Transverse colon (tissue), 4 donors: ENCODE results near the gene TOR4A. TPM values are rescaled to one million over a fixed set of nuclear protein-coding genes. Genes with fewer than 3 reads are reported as not detected.

ENCODE experiments used
- DNase-seq: peaks from one replicate; pipeline ENCODE4 v3.0.0-alpha.2; 2019
- H3K27ac ChIP-seq, 4 donors: fragments of 200-600 bp; sonication (generic); 2 replicates each; pipeline ENCODE4 v1.5.1; 2016 to 2018; ENCODE audit warnings: inconsistent platforms in 4 of 4
- H3K27me3 ChIP-seq: fragments of 200-600 bp; sonication (generic); 2 replicates; pipeline ENCODE4 v1.5.1; 2017; ENCODE audit warnings: inconsistent platforms
- H3K36me3 ChIP-seq, 4 donors: fragments of 200-600 bp; sonication (generic); 2 replicates each; pipeline ENCODE4 v1.5.1; 2017 to 2019; ENCODE audit warnings: inconsistent platforms in 4 of 4
- H3K4me1 ChIP-seq, 4 donors: fragments of 200-600 bp; sonication (generic); 2 replicates each; pipeline ENCODE4 v1.5.1; 2017 to 2020; ENCODE audit warnings: inconsistent platforms in 4 of 4
- H3K4me3 ChIP-seq, 4 donors: fragments of 200-600 bp; sonication (generic); 1 replicate in 1 of 4; 2 replicates in 3 of 4; pipeline versions ENCODE4 v1.5.1 to v1.6.1; 2017 to 2019; ENCODE audit warnings: inconsistent platforms in 4 of 4
- H3K9me3 ChIP-seq, 2 donors: fragments of 200-600 bp; sonication (generic); 2 replicates each; pipeline ENCODE4 v1.5.1; 2017 to 2019; ENCODE audit warnings: inconsistent platforms in 2 of 2
- CTCF ChIP-seq, 5 experiments: fragments of 200-600 bp in 3 of 5; fragments of 450-650 bp in 2 of 5; sonication (generic) in 3 of 5; IDR thresholded peaks; 1 replicate in 2 of 5; 2 replicates in 3 of 5; pipeline ENCODE4 v1.5.1; 2016 to 2017; ENCODE audit warnings: antibody characterized with exemption in 5 of 5, inconsistent platforms in 3 of 5, mild to moderate bottlenecking in 2 of 5, moderate library complexity in 1 of 5
- EP300 ChIP-seq: sonication (generic); formaldehyde crosslinking; IDR thresholded peaks from one replicate; pipeline ENCODE4 v1.6.1; 2017; ENCODE audit warnings: antibody characterized with exemption, low read depth
- POLR2A ChIP-seq: fragments of 450-650 bp; IDR thresholded peaks from one replicate; pipeline ENCODE4 v1.6.1; 2016; ENCODE audit warnings: antibody characterized with exemption, mild to moderate bottlenecking, moderate library complexity
- POLR2AphosphoS5 ChIP-seq, 3 donors: sonication (generic); formaldehyde crosslinking; IDR thresholded peaks; one replicate each; pipeline ENCODE4 v1.6.1; 2016; ENCODE audit warnings: antibody characterized with exemption in 3 of 3
- WGBS, 2 donors: methylation state at CpG; one replicate each; pipeline ENCODE4 v1.1.5; 2018; ENCODE audit warnings: low coverage in 1 of 2; 5-methylcytosine and 5-hydroxymethylcytosine counted together
- in situ Hi-C, 4 donors: fragments of 200-750 bp; cut with MboI; loops; one replicate each; pipeline versions ENCODE4 v1.15.0 to v1.15.1; 2017; ENCODE audit warnings: low sequenced_read_pairs in 3 of 4, low pct_ligation_motif_present in 1 of 4, low pct_unique_long_range_greater_than_20kb in 1 of 4
- intact Hi-C: fragments of 100-400 bp; cut with DNase I; formaldehyde crosslinking; loops from one replicate; pipeline ENCODE4 v1.15.1; 2023; ENCODE audit warnings: low total_unique reads
- total RNA-seq, 4 donors: library from RNA; depleted of rRNA; stranded (reverse); fragments of >200 nt; gene quantifications; one replicate each; pipeline ENCODE4 v1.1.0, GENCODE V29; 2016

Gene TOR4A
- total RNA-seq, 4 donors from 2014 or later = 49.2 to 121 (median 71.7) TPM

DNA sequence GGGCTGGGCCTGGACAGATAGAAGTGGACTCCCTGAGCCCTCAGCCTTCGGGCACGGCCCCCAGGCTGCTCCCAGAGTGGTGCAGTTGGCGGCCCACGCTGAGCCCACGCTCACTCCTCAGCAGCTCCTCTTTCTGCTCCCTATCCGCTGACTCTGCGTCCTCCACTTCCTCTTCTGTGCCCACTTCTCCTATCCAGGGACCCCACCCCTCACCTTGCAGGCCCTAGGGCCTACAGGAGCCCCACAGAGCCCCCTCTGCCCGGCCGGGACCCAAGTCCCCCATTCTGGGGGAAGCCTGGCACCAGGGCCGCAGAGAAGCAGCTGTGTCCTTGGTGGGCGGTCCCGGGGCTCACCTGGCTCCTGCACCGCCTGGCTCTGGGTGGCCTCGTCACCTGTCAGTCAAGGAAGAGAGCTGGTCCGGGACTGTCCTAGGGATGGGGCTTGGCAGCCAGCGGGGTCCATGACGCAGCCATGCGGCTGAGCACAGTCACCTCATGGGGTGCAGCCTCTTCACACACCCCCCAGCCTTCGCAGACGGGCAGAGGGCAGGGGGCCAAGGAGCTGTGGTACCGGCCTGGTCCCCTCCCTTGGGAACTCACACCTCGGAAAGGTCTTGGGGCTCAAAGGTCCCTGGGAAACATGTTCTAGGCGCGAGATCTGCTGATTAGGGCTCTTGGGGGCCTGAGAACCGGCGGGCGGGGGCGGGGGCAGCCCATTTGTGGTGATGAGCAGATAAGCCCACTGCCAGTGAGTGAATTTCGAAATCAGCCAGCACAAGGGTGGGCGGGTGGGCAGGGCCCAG lies 29.9 kb downstream of the TOR4A start:
- DNase-seq = peak; percentile 80
- in situ Hi-C loops = no loop called here
- H3K27ac ChIP-seq = peak overlapping the region; percentile 86 to 98 (median 96)
- peak overlapping the region in 3 of 4 donors; percentile 0 to 53 (median 24) for H3K4me3 ChIP-seq
- H3K9me3 ChIP-seq = no peaks in the 10 kb centered on the region
- TF ChIP-seq POLR2AphosphoS5 (IDR thresholded peaks at IDR 0.05) (peak in 1 of 3 donors; percentile 22), CTCF (IDR thresholded peaks at IDR 0.05) (no peak), POLR2A (peak; percentile 24)
- intact Hi-C loops = no loop called here
- H3K27me3 ChIP-seq = no peaks in the 10 kb centered on the region
- 22% methylated on average over 28 of the region's 30 CpGs; no CpG with 5 or more reads in 1 of the 2 donors for WGBS, 2 donors
- H3K4me1 ChIP-seq = peaks cover 35 to 82% (median 76%) of the 10 kb centered on the region in 4 donors
- H3K36me3 ChIP-seq = no peaks in the 10 kb centered on the region

DNA sequence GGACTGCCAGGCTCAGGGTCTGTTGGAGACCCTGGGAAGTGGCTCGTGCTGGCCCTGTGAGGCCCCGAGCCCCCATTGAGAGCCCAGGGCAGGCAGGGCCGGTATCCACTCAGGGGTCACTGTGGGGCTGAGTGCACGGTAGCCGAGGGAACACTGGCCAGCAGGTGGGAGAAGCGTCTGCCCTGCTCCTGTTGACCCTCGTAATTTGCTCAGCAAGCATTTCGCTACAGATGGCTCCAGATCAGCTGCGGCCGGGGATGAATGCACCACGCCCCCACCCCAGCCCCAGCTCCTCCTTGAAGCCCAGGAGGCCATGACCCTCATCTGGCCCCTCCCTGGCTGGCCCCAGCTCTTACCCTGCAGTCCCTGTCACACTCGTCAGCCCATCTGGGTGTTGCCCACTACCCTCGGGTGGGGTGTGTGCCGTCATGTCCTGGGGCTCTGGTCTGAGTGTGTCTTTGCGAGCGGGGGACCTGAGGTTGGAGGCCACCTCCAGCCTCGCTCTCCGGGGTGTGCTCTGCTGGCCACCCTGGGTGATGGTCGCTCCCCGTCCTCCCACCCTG lies 30.6 kb downstream of the TOR4A start:
- no peaks in the 10 kb centered on the region for H3K27me3 ChIP-seq
- 52% methylated on average over 19 of the region's 20 CpGs; no CpG with 5 or more reads in 1 of the 2 donors for WGBS, 2 donors

GRCh38 chr9:137309368-137310188 lies 32.1 kb downstream of the TOR4A start:
- peak overlapping the region in 2 of 4 donors; percentile 85 to 94 for H3K27ac ChIP-seq

More for the DNA sequence above, 30.6 kb downstream of the TOR4A start:
- in situ Hi-C loops = no loop called here
- Histone ChIP-seq H3K9me3 (no peaks in the 10 kb centered on the region), H3K36me3 (no peaks in the 10 kb centered on the region), H3K27ac (peak overlapping the region in 2 of 4 donors; percentile 96 to 98), H3K4me3 (no peak overlapping the region), H3K4me1 (peaks cover 35 to 75% (median 72%) of the 10 kb centered on the region in 4 donors)
- TF ChIP-seq POLR2A = no peak
- no peak for TF ChIP-seq POLR2AphosphoS5 (IDR thresholded peaks at IDR 0.05)
- TF ChIP-seq EP300 = no peak
- TF ChIP-seq CTCF (IDR thresholded peaks at IDR 0.05) = no peak
- peak; percentile 18 for DNase-seq
- intact Hi-C loops = no loop called here

More at GRCh38 chr9:137309368-137310188, 32.1 kb downstream of the TOR4A start:
- intact Hi-C loops = no loop called here
- Histone ChIP-seq H3K36me3 (no peaks in the 10 kb centered on the region), H3K4me1 (peaks cover 22 to 73% (median 57%) of the 10 kb centered on the region in 4 donors), H3K4me3 (no peak overlapping the region), H3K27me3 (no peaks in the 10 kb centered on the region), H3K9me3 (no peaks in the 10 kb centered on the region)
- 80% methylated on average over 13 of the region's 15 CpGs; no CpG with 5 or more reads in 1 of the 2 donors for WGBS, 2 donors
- TF ChIP-seq EP300 (no peak), POLR2A (no peak), POLR2AphosphoS5 (IDR thresholded peaks at IDR 0.05) (no peak), CTCF (IDR thresholded peaks at IDR 0.05) (no peak)
- in situ Hi-C loops = no loop called here
- no peak for DNase-seq
